Dedifferentiated amniotic fluid mesenchymal stem cell (primary cell): ENCODE results near the gene ALKBH5.

ENCODE experiments used
- DNase-seq: peaks from one replicate; pipeline ENCODE4 v3.0.0-alpha.2; 2016; ENCODE audit errors: extremely low spot score

Gene ALKBH5

GRCh38 chr17:18183334-18184142 is at the start of gene ALKBH5:
Gene ALKBH5, plus strand, starts transcription at chr17:18183828. Its CDS starts 416 bp downstream, at chr17:18184244.
- DNase-seq, result peak; percentile 99

GRCh38 chr17:18136357-18136756 is 47.3 kb upstream of the ALKBH5 start:
- no peak for DNase-seq

- DNase-seq, result no peak
Observed at GRCh38 chr17:18138065-18138749, 45.4 kb upstream of the ALKBH5 start.

GRCh38 chr17:18139092-18139491 is 44.5 kb upstream of the ALKBH5 start:
- no peak for DNase-seq

GRCh38 chr17:18139498-18139897 is 44.1 kb upstream of the ALKBH5 start:
- no peak for DNase-seq

- no peak for DNase-seq
Observed at GRCh38 chr17:18139949-18140348, 43.7 kb upstream of the ALKBH5 start.

GRCh38 chr17:18140648-18141047 is 43.0 kb upstream of the ALKBH5 start:
- no peak for DNase-seq

GRCh38 chr17:18141210-18141803 is 42.3 kb upstream of the ALKBH5 start:
- DNase-seq, result peak; percentile 32

- no peak for DNase-seq
Observed at GRCh38 chr17:18142417-18142816, 41.2 kb upstream of the ALKBH5 start.

- no peak for DNase-seq
Observed at GRCh38 chr17:18143044-18143936, 40.3 kb upstream of the ALKBH5 start.

GRCh38 chr17:18144261-18144660 is 39.4 kb upstream of the ALKBH5 start:
- DNase-seq, result no peak

- DNase-seq, result no peak
Observed at GRCh38 chr17:18144855-18145254, 38.8 kb upstream of the ALKBH5 start.

GRCh38 chr17:18145811-18146210 is 37.8 kb upstream of the ALKBH5 start:
- no peak for DNase-seq

- no peak for DNase-seq
Observed at GRCh38 chr17:18146259-18146658, 37.4 kb upstream of the ALKBH5 start.

- DNase-seq, result no peak
Observed at GRCh38 chr17:18146980-18147379, 36.6 kb upstream of the ALKBH5 start.

- DNase-seq, result no peak
Observed at GRCh38 chr17:18148586-18148985, 35.0 kb upstream of the ALKBH5 start.

- DNase-seq, result no peak
Observed at GRCh38 chr17:18151290-18151689, 32.3 kb upstream of the ALKBH5 start.

GRCh38 chr17:18155179-18155578 is 28.4 kb upstream of the ALKBH5 start:
- DNase-seq, result no peak

GRCh38 chr17:18156171-18156975 is 27.3 kb upstream of the ALKBH5 start:
- DNase-seq, result no peak

- no peak for DNase-seq
Observed at GRCh38 chr17:18156976-18157280, 26.7 kb upstream of the ALKBH5 start.

- no peak for DNase-seq
Observed at GRCh38 chr17:18157354-18157985, 26.2 kb upstream of the ALKBH5 start.
